ENCODE results near the gene EVC2. TPM values are rescaled to one million over a fixed set of nuclear protein-coding genes. Genes with fewer than 3 reads are reported as not detected.
A peak's percentile ranks its signal among the peaks of the same experiment; 100 is the strongest.

EVC2 gene
- total and polyA plus RNA-seq, 2 of the 4 experiments (the other 2 are of a cell fraction), result 2.7 to 5.9 TPM

DNA sequence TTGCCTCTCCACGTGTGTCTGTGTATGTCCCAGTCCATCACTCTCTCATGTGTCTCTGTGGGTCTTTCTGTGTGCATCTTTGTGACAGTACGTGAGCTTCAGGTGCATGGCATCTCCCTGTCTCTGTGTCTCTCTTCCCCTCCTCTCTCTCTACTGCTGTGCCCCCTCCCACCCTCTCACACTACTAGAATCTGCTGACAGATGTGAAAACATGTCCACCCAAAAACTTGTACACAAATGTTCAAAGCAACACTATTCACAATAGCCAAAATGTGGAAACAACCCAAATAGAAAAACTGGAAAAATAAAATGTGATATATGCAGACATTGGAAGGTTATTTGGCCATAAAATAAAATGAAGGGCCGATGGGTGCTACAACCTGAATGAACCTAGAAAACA is 12.6 kb upstream of the EVC2 start:
- DNase-seq, result no peak
- dilution Hi-C loops (cut with HindIII; ENCODE audit: low sequenced_read_pairs, unreplicated experiment), result no loop called here
- Histone ChIP-seq H2BK5ac (ENCODE audit: low read depth, low read length, poor library complexity, severe bottlenecking) (no peak overlapping the region), H2BK20ac (ENCODE audit: low read depth, low read length) (no peak overlapping the region), H3K79me1 (ENCODE audit: low read depth in 1 of 2, low read length in 2 of 2) (peaks cover 41 to 78% of the 10 kb centered on the region in 2 experiments), H3K9ac (ENCODE audit: low read depth, low read length) (no peak overlapping the region), H3K4me3 (ENCODE audit: insufficient read depth, low read depth, low read length) (no peak overlapping the region), H3K23ac (ENCODE audit: low read depth, low read length) (peak overlapping the region; percentile 5; the same call in 1 of the 2 replicates), H3K9me3 (ENCODE audit: control insufficient read depth, insufficient read depth, low read length) (no peaks in the 10 kb centered on the region), H4K8ac (ENCODE audit: low read depth in 2 of 2, low read length in 2 of 2) (0 out of 4 replicates have a peak overlapping the region, but pooled peaks of 1 of the 2 experiments have one; percentile 9), H3K27me3 (ENCODE audit: control insufficient read depth, insufficient read depth, low read length) (no peaks in the 10 kb centered on the region), H3K56ac (ENCODE audit: extremely low read depth, insufficient read depth, low read length) (no peak overlapping the region), H3K9me1 (ENCODE audit: insufficient read depth, low read length) (peaks cover 37% of the 10 kb centered on the region), H4K91ac (ENCODE audit: insufficient read depth, low read depth, low read length) (peak overlapping the region; percentile 25; the same call in 1 of the 2 replicates), H2AFZ (replicated peaks; ENCODE audit: low read length, poor library complexity) (no peak overlapping the region), H3K4me1 (ENCODE audit: control insufficient read depth, insufficient read depth, low read length) (peaks cover 22% of the 10 kb centered on the region), H3K4me2 (ENCODE audit: low read depth, low read length) (no peak overlapping the region), H2AK5ac (ENCODE audit: low read depth, low read length) (peak overlapping the region; percentile 13; the same call in 1 of the 2 replicates), H2AK9ac (replicated peaks; ENCODE audit: low read depth, low read length, poor library complexity) (no peak overlapping the region), H3K36me3 (ENCODE audit: control insufficient read depth, insufficient read depth, low read length) (peaks cover 26% of the 10 kb centered on the region), H3K4ac (ENCODE audit: low read depth, low read length) (peak overlapping the region; percentile 33), H3K27ac (ENCODE audit: insufficient read depth, low read length) (no peak overlapping the region), H3K14ac (replicated peaks; ENCODE audit: low read depth, low read length) (no peak overlapping the region), H3K18ac (ENCODE audit: low read depth, low read length) (no peak overlapping the region), H2BK120ac (ENCODE audit: low read depth, low read length) (no peak overlapping the region), H2BK15ac (ENCODE audit: low read depth, low read length) (peak overlapping the region; percentile 24; the same call in 1 of the 3 replicates), H4K20me1 (ENCODE audit: insufficient read depth, low read length) (peaks cover 61% of the 10 kb centered on the region), H4K5ac (ENCODE audit: low read depth, low read length) (no peak overlapping the region)
- POLR2A ChIA-PET (ENCODE audit: unreplicated experiment), result no interaction called here
- TF ChIP-seq MAZ (IDR thresholded peaks at IDR 0.05; ENCODE audit: borderline replicate concordance, low read depth, low read length) (no peak), MAFK (IDR thresholded peaks at IDR 0.05; ENCODE audit: low read depth, low read length) (peak; percentile 82)
- no TSS peak for BruUV-seq (replicated peaks)
- in situ Hi-C loops (cut with MboI; ENCODE audit: low sequenced_read_pairs), result no loop called here
- no peak for ATAC-seq (ENCODE audit: low read depth)
- CTCF ChIA-PET, result no interaction called here
- intact Hi-C loops (cut with micrococcal nuclease), result no loop called here
- WGBS, 2 experiments (ENCODE audit: extremely low coverage in 2 of 2, insufficient read length in 1 of 2), result 93% methylated on average over 2 of the region's 3 CpGs; no CpG with 5 or more reads in 1 of the 2 experiments

Data from IMR-90 (cell line).